Heart left ventricle (tissue), 16 donors: Measurements from ENCODE around the gene LAPTM5. TPM values are rescaled to one million over a fixed set of nuclear protein-coding genes. Genes with fewer than 3 reads are reported as not detected.
A peak's percentile ranks its signal among the peaks of the same experiment; 100 is the strongest.

ENCODE experiments used
- ATAC-seq, 4 donors: fragments of 200-7000 bp; cut with Tn5 transposase; one replicate each; pipeline ENCODE4 v1.9.1; 2020 to 2022; ENCODE audit warnings: moderate library complexity in 4 of 4, mild to moderate bottlenecking in 3 of 4, moderate number of reproducible peaks in 1 of 4
- DNase-seq, 5 donors: peaks; one replicate each; pipeline ENCODE4 v3.0.0-alpha.2; 2020
- H3K27ac ChIP-seq, 12 donors: fragments of 200-600 bp; sonication (generic) in 4 of 12; one replicate each; pipeline versions ENCODE4 v1.5.0 to v1.8.0; 2016 to 2022; ENCODE audit warnings: mild to moderate bottlenecking in 2 of 12
- H3K27me3 ChIP-seq, 9 donors: fragments of 200-600 bp; sonication (generic) in 2 of 9; one replicate each; pipeline versions ENCODE4 v1.5.1 to v1.8.0; 2016 to 2022; ENCODE audit warnings: mild to moderate bottlenecking in 3 of 9
- H3K36me3 ChIP-seq, 9 donors: fragments of 200-600 bp; sonication (generic) in 2 of 9; one replicate each; pipeline versions ENCODE4 v1.5.0 to v1.8.0; 2018 to 2022; ENCODE audit warnings: mild to moderate bottlenecking in 2 of 9
- H3K4me1 ChIP-seq, 12 donors: fragments of 200-600 bp; sonication (generic) in 4 of 12; one replicate each; pipeline versions ENCODE4 v1.5.0 to v1.8.0; 2016 to 2022; ENCODE audit warnings: mild to moderate bottlenecking in 3 of 12
- H3K4me3 ChIP-seq, 12 donors: fragments of 200-600 bp; sonication (generic) in 4 of 12; one replicate each; pipeline versions ENCODE4 v1.5.0 to v1.8.0; 2017 to 2022; ENCODE audit warnings: mild to moderate bottlenecking in 9 of 12, moderate library complexity in 4 of 12
- H3K9me3 ChIP-seq, 12 donors: fragments of 200-600 bp; sonication (generic) in 4 of 12; one replicate each; pipeline versions ENCODE4 v1.5.0 to v1.8.0; 2016 to 2022; ENCODE audit warnings: mild to moderate bottlenecking in 1 of 12
- POLR2A ChIP-seq, 2 donors: fragments of 450-650 bp; IDR thresholded peaks; one replicate each; pipeline ENCODE4 v1.6.1; 2017; ENCODE audit warnings: antibody characterized with exemption in 2 of 2, mild to moderate bottlenecking in 2 of 2, moderate library complexity in 2 of 2
- WGBS, 4 donors: extraction: QIAGEN DNeasy Blood & Tissue Kit in 2 of 4; methylation state at CpG; one replicate each; pipeline versions ENCODE4 v1.1.5 to v1.1.7; 2013 to 2018; 5-methylcytosine and 5-hydroxymethylcytosine counted together
- intact Hi-C, 10 donors: fragments of 100-400 bp; cut with DNase I; formaldehyde crosslinking; loops; one replicate each; pipeline versions ENCODE4 v1.11.1 to v1.14.2; 2022
- polyA plus RNA-seq, 2 donors: library from polyadenylated mRNA; stranded (reverse); fragments of 200-250 nt; gene quantifications; one replicate each; pipeline ENCODE4 v1.2.3, GENCODE V29; 2013
- total RNA-seq, 9 donors: library from RNA; depleted of rRNA in 2 of 9; stranded (reverse); fragments of >200 nt in 2 of 9; fragmentation: NEBNext Ultra II Directional in 3 of 9; extraction: Animal tissue kit (Norgen Biotek cat#: 25700) in 3 of 9; gene quantifications; one replicate each; pipeline versions ENCODE4 v1.1.0 to v1.2.4, GENCODE V29; 2016 to 2023
- TF ChIP-seq, protein P1 (sequence below), 12 donors: fragments of 200-600 bp; sonication (generic) in 4 of 12; IDR thresholded peaks; one replicate each; pipeline versions ENCODE4 v1.5.0 to v1.8.0; 2018 to 2022; ENCODE audit warnings: antibody characterized with exemption in 12 of 12, mild to moderate bottlenecking in 5 of 12
- donor health status: ischemic (EF 13 %, LVEDD 7.1; RV severe dilation, severe dysfunction).
- donor health status: healthy with polysubstance abuse.
- donor health status: DM: no; HTN: yes; CAD: no.
- donor health status: DM: no; HTN: no; CAD: no.
- donor health status: ischemic (EF 25% LVEDD 6.9; RV normal size, moderate dysfunction).
- donor health status: ischemic (EF 25% LVEDD 5.7; RV mildly dilated, moderate dysfunction).
- donor health status: healthy.
- donor health status: DM: yes; HTN: yes; CAD: no.
- donor health status: ischemic (EF 35%, LVEDD 5.7; RV mildly dilated, moderate dysfunction).
- donor health status: nonischemic (EF 11% LVEDD 7.7; RV severe dilation, severe dysfunction).
- donor health status: DM: yes; HTN: yes; CAD: no.
- donor health status: PGD.
- donor health status: ischemic (EF 29% LVEDD 5.4; RV normal size, mild dysfunction).
- donor health status: nonischemic (EF 23%, LVEDD 6.1; RV moderate dilation, normal function).

LAPTM5 gene
- total and polyA plus RNA-seq, 11 donors, result 6.9 to 260 (median 14.3) TPM

GRCh38 chr1:30773722-30774358, 16.3 kb upstream of the LAPTM5 start:
- DNase-seq (no peak), ATAC-seq (no peak)
- Histone ChIP-seq H3K36me3 (no peaks in the 10 kb centered on the region), H3K4me1 (peaks cover 0 to 4% (median 0%) of the 10 kb centered on the region in 12 donors), H3K4me3 (no peak overlapping the region), H3K27ac (no peak overlapping the region), H3K9me3 (no peaks in the 10 kb centered on the region), H3K27me3 (peaks cover 0 to under 1% (median 0%) of the 10 kb centered on the region in 9 donors)
- no peak for TF ChIP-seq POLR2A (IDR thresholded peaks at IDR 0.05)
- TF ChIP-seq, protein P1, sequence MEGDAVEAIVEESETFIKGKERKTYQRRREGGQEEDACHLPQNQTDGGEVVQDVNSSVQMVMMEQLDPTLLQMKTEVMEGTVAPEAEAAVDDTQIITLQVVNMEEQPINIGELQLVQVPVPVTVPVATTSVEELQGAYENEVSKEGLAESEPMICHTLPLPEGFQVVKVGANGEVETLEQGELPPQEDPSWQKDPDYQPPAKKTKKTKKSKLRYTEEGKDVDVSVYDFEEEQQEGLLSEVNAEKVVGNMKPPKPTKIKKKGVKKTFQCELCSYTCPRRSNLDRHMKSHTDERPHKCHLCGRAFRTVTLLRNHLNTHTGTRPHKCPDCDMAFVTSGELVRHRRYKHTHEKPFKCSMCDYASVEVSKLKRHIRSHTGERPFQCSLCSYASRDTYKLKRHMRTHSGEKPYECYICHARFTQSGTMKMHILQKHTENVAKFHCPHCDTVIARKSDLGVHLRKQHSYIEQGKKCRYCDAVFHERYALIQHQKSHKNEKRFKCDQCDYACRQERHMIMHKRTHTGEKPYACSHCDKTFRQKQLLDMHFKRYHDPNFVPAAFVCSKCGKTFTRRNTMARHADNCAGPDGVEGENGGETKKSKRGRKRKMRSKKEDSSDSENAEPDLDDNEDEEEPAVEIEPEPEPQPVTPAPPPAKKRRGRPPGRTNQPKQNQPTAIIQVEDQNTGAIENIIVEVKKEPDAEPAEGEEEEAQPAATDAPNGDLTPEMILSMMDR (IDR thresholded peaks at IDR 0.05), result no peak
- 79 to 81% (median 80%) methylated on average over 7 of the region's 7 CpGs for WGBS, 4 donors
- intact Hi-C loops, result no loop called here

DNA sequence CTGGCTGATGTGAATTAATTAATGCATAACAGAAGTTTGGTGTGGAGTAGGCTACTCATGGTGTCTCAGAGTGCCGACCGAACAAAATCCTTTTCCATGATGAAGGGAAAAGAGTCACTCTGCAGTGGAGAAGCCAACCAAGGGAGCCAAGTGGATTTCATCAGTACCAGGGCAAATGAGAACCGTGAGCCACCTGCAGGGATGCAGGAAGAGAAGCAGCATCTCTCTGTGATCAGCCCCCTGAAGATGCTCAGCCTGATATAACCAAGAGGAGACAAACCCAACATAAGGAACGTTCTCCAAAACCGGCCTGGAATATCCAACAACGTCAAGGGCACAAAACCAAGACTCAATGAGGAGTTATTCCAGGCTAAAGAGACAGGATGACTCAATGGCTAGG, 13.4 kb upstream of the LAPTM5 start:
- no peak overlapping the region for H3K27ac ChIP-seq
- intact Hi-C loops, result no loop called here
- WGBS, 4 donors, result 76 to 89% (median 86%) methylated on average over 6 of the region's 6 CpGs
- no peaks in the 10 kb centered on the region for H3K27me3 ChIP-seq
- TF ChIP-seq POLR2A (IDR thresholded peaks at IDR 0.05), result no peak
- no peak overlapping the region for H3K4me3 ChIP-seq
- no peaks in the 10 kb centered on the region for H3K4me1 ChIP-seq
- DNase-seq (no peak), ATAC-seq (no peak)
- H3K36me3 ChIP-seq, result no peaks in the 10 kb centered on the region
- H3K9me3 ChIP-seq, result no peaks in the 10 kb centered on the region

DNA sequence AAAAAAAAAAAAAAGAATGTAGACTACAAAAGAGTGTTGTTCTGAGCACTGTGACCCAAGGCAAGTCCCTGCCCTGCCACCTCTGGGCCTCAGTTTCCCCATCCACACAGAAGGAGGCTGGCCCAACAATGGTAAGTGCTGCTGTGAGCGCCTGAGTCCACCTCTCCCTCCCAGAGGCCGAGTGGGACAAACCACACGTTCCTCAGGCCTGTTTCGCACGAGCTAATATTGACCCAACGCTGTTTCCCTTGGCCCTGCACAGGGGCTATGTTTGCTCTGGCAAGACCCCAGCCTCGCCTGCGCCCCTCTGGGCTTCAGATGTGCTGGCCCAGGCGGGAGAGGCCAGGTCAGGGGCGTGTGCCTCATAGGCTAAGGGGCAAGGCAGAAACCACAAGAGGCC, 12.6 kb upstream of the LAPTM5 start:
- no peak overlapping the region for H3K4me3 ChIP-seq
- intact Hi-C loops, result no loop called here
- no peak for TF ChIP-seq POLR2A (IDR thresholded peaks at IDR 0.05)
- TF ChIP-seq, protein P1 (IDR thresholded peaks at IDR 0.05), result no peak
- DNase-seq, result no peak
- no peaks in the 10 kb centered on the region for H3K36me3 ChIP-seq
- ATAC-seq, result peak in 1 of 4 donors; percentile 34
- no peaks in the 10 kb centered on the region for H3K4me1 ChIP-seq
- WGBS, 4 donors, result 72 to 81% (median 78%) methylated on average over 10 of the region's 10 CpGs
- H3K27ac ChIP-seq, result no peak overlapping the region
- no peaks in the 10 kb centered on the region for H3K27me3 ChIP-seq
- H3K9me3 ChIP-seq, result no peaks in the 10 kb centered on the region

GRCh38 chr1:30768830-30769718, 11.5 kb upstream of the LAPTM5 start:
- H3K9me3 ChIP-seq, result no peaks in the 10 kb centered on the region
- intact Hi-C loops, result no loop called here
- 70 to 75% (median 72%) methylated on average over 20 of the region's 20 CpGs for WGBS, 4 donors
- no peak overlapping the region for H3K27ac ChIP-seq
- no peaks in the 10 kb centered on the region for H3K36me3 ChIP-seq
- DNase-seq (no peak), ATAC-seq (peak in 2 of 4 donors; percentile 63 to 64)
- no peak overlapping the region for H3K4me3 ChIP-seq
- TF ChIP-seq, protein P1 (IDR thresholded peaks at IDR 0.05), result no peak
- TF ChIP-seq POLR2A (IDR thresholded peaks at IDR 0.05), result no peak
- H3K27me3 ChIP-seq, result no peaks in the 10 kb centered on the region
- H3K4me1 ChIP-seq, result no peaks in the 10 kb centered on the region
